Endometrial microvascular endothelial cells (primary cell): Measurements from ENCODE around the gene WDR62. TPM values are rescaled to one million over a fixed set of nuclear protein-coding genes. Genes with fewer than 3 reads are reported as not detected.
"Not testable (repeated sequence)": the region's sequence is repeated elsewhere in the genome, so short reads cannot be mapped to it uniquely, and the experiment has no call there.

ENCODE experiments used
- in situ Hi-C: cut with HindIII; loops from 2 replicates; pipeline ENCODE4 v1.10.0; 2017; ENCODE audit warnings: low sequenced_read_pairs, low pct_unique_long_range_greater_than_20kb; ENCODE audit errors: inconsistent ontology term
- total RNA-seq: library from RNA; depleted of rRNA; stranded (reverse); fragments of >200 nt; gene quantifications from one replicate; pipeline ENCODE4 v1.2.3, GENCODE V29; 2015; ENCODE audit errors: inconsistent ontology term

The WDR62 gene
- total RNA-seq, 1 donor from 2014 or later: 11.5 TPM

DNA sequence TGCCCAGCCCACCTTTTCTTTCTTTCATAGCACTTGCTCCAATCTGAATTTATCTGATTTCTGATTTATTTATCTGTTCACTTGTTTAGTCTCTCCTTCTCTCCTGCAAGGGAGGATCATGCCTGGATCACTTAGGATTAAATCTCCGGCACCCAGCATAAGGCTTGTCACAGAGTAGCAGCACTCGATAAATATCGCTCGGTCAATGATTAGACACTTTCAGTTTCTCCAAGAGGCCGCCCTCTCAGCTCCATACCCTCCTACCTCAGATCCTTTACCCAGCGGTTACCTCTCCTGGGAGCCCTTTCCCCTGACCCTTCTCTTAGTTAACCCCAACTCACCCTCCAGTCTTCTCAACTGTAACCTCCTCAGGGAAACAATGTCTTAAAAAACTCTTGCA is 23.4 kb upstream of the WDR62 start:
- in situ Hi-C loops: no loop called here

DNA sequence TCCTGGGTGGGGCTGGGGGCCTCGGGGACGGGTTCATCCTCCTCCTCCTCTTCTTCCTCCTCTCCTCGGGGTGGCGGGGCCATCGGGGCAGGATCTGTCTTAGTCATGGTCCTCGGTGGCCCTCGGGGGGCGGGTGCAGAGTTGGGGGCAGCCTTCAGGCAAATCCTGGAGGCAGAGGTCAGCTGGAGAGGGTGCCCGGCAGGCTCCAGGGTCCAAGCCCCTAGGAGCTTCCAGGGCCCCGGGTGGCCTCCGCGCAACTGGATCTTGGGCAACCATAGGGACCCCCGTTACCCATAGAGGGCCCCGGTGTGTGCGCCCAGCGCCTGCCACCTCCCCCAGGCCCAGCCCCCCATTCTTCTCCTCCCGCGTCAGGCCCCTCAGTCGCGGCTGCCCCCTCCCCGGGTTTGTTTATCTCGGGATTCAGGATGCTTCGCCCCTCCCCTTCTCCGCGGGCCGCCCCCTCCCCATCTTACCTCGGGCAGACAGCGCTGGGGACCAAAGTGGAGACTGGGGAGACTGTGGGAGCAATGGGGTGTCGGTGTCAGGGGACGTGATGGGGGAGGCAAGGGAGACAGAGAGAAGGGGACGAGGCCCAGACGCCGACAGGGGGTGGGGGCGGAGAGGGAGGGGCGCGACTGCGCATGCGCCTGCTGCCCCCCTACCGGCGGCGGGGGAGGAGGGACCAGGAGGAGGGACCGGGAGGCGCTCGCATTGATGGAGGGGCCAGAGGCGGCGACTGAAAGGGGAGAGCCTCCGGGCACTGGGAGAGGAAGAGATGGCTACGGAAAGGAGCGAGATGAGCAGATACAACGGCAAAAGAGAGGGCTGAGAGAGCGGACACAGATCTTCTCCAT is 22.2 kb upstream of the WDR62 start, which contains the start of gene CLIP3:
TSS of gene CLIP3 (minus strand) at position 623 of the 854 bp plus-strand sequence. CDS start at position 107, 516 bp downstream.
- in situ Hi-C loops: no loop called here

DNA sequence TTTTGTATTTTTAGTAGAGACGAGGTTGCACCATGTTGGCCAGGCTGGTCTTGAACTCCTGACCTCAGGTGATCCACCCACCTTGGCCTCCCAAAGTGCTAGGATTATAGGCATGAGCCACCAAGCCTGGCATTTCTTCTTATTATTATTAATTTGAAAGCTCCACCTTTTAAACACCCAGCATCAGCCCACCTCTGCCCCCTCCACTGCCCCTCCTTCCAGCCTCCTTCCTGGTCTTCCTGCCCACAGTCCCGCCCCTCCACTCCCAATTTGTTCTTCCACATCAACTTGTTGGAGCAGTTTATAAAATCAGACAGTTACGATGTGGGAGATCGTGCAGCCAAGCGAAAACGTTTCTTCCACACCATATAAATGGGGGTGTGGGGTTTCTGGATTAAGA is 14.2 kb upstream of the WDR62 start:
- in situ Hi-C loops: no loop called here

DNA sequence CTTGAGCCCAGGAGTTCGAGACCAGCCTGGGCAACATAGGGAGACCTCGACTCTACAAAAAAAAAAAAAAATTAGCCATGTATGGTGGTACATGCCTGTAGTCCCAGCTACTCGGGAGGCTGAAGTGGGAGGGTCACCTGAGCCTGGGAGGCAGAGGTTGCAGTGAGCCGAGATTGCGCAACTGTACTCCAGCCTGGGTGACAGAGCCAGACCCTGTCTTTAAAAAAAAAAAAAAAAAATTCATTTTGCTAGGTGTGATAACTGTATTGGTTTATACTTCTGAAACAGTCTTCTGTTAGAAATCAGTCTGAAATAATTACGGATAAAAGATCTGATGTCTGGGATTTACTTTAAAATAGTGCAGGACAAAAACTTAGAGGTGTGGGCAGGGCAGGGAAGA is 13.6 kb upstream of the WDR62 start:
- in situ Hi-C loops: not testable (repeated sequence)

DNA sequence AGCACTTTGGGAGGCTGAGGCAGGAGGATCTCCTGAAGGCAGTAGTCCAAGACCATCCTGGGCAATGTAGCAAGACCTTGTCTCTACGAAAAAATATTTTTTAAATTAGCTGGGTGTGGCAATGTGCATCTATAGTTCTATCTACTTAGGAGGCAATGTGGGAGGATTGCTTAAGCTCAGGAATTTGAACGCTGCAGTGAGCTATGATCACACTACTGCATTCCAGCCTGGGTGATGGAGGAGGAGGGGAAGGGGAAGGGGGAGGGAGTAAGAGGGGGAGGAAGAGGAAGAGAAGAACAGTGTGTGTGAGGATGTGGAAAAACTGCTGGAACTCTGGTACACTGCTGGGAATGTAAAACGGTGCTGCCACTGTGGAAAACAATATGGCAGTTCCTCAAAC is 12.9 kb upstream of the WDR62 start:
- in situ Hi-C loops: no loop called here

DNA sequence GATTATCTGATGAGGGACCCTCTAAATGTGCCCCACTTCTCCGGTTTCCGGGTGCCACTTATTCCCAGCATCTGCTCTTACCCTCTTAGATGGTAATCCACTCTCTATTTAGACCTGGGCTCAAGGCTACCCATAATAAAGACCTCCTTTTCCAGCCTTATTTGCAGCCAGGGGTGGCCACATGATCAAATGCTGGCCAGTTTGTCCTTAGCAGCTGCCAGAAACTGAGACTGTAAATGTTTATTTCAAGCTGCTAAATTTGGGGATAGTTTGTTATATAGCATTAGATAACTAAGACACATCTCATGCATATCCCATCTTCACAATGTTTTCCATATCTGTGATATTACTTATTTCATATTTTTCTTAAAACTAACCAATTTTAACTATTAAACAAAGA is 10.7 kb upstream of the WDR62 start:
- in situ Hi-C loops: no loop called here

DNA sequence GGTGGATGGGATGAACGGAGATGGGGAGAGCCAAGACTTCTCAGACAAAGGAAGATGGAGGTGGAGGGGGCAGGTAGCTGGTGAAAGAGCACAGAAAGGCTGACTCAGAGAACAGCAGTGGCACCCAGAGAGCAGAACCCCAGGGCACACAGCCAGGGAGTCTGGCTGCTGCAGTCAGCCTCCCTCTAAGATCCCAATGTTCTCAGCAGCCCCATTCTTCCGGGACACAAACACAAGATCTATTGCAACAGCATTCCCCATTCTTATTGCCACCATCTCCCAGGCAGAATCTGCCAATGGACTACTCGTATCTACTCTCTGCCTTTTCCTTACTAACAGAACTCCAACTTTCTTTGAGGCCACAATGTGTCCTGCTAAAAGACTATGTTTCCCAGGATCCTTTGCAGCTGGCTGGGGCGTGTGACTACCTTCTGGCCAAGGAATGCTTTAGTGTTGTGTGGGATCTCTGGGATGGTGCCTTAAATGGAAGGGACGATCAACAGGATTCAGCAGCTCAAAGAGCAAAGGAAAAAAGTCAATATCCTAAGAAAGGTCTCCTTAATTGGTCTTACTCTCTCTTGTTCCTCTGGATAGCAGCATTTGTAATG is 8.2 kb upstream of the WDR62 start:
- in situ Hi-C loops: no loop called here

DNA sequence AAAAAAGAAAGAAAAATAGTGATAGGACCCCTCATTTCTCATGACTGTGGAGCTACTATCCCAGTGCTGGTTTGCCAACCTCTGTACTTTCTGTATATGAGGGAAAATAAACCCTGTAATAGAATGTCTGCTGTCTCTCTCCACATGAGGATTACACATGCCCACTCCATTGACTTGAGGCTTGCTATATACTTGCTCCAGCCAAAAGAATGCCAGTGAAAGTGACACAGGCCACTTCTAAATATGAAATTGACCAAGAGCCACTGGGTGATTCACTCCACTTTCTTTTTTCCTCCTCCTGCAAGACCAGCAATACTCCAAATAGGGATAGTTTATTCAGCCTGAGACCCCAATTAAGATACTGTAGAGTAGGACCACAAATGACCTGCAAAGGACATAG is 6.9 kb upstream of the WDR62 start:
- in situ Hi-C loops: no loop called here

DNA sequence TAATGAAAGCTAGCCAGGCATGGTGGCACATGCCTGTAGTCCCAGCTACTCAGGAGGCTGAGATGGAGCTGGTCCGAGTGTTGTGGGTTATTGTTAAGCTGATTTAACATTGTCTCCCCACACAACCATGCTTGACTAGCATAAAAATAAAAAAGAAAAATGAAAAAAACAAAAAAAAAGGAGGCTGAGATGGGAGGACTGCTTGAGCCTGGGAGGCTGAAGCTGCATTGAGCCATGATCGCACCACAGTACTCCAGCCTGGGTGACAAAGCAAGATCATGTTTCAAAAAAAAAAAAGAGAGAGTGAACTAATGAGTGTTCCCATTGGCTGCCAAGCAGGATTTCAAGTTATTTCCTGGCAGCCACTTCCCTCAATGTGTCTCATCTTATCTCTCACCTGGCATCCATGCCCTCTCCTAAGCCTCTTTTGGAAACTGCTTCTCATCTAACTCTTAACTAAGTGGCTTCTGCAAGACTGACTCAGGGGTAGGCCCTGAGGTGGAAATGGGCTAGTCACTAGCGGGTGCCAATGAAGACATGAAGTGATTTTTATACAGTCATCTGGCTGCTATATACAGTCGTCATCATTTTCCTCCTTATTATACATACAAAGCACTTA is 5.5 kb upstream of the WDR62 start:
- in situ Hi-C loops: no loop called here

DNA sequence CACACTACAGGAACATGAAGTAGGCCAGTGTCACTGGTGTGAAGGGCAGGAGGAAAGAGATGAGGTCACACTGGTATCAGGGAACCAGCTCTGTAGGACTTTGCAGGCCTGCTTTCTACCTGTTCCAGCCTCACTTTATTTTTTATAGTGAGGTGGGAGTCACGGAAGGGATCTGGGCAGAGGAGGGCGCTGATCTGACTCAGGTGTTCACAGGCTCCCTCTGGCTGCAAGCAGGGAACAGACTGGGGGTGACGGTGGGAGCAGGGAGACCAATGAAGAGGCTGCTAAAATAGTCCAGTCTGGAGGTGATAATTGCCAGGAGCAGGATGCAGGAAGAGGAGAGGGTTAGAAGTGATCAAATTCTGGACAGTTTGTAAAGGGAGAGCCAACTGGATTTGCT is 3.5 kb upstream of the WDR62 start:
- in situ Hi-C loops: no loop called here

DNA sequence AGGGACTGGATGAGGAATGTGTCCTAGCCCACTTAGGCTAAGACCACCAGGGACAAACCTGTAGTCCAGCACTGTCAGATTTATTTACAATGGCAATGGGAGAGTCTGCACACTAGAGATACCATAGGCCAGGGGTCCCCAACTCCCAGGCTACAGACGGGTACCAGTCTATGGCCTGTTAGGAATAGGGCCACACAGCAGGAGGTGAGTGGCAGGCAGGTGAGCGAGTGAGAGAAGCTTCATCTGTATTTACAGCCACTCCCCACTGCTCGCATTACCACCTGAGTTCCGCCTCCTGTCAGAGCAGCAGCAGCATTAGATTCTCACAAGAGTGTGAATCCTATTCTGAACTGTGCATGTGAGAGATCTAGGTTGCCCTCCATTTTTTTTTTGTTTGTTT is 3.1 kb upstream of the WDR62 start:
- in situ Hi-C loops: no loop called here

DNA sequence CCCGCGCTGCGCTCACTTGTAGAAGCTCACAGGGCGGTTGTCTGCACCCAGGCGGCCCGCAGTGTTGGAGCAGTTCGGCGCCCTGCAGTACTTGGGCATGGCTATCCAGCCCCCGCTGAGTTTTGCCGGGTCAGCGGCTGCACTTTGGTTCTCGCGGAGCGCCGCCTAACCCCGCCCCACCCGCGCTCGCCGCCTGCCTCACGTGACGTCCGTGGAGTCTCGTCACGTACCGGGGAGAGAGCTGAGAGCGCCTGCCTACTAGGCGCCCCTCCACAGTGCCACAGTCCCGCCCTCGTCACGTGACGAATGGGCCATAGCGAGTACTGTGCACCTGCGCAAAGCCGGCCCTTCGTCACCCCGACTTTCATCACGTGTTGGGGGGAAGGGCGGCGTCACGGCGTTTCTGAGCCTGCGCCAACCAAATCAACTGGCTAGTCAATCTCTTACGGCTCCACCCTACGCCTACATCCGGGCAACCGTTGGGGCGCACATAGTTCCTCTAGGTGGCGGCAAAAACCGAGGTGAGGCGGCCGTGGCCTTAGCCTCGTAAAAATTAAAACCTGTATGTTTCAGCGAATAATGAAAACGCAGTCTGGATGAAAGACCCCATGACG is 471 bp upstream of the WDR62 start, which contains the start of gene THAP8:
TSS of gene THAP8 (minus strand) at position 167 of the 614 bp plus-strand sequence. CDS start at position 99, 68 bp downstream.
- in situ Hi-C loops: no loop called here

DNA sequence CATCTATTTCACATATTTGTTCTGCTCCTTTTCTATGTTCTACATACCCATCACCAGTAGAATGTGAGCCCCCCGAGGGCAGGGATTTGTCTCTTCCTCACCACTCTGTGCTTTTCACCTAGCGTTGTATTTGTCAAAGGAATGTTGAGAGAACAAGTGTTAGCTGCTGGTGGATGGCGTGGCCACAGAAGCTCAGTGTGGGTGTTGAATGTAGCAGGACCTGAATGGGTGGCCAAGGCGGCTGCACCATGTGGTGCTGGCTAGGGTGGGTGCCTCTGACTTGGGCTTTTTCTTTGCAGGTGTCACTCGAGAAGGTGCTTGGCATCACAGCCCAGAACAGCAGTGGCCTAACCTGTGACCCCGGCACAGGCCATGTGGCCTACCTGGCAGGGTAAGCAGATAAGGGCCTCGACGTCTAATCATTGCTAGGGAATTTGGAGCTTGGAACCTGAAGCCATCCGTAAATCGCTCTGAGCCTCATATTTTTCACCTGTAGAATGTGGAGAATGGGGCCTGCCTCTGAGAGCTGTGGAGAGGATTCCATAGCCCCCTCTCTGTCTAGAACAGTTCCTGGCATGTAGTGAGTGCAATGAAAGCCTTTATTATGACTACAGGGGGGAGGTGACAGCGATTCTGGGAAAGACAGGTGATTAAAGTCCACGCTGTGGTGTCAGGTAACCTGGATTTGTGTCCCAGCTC is 3.9 kb downstream of the WDR62 start:
- in situ Hi-C loops: no loop called here

DNA sequence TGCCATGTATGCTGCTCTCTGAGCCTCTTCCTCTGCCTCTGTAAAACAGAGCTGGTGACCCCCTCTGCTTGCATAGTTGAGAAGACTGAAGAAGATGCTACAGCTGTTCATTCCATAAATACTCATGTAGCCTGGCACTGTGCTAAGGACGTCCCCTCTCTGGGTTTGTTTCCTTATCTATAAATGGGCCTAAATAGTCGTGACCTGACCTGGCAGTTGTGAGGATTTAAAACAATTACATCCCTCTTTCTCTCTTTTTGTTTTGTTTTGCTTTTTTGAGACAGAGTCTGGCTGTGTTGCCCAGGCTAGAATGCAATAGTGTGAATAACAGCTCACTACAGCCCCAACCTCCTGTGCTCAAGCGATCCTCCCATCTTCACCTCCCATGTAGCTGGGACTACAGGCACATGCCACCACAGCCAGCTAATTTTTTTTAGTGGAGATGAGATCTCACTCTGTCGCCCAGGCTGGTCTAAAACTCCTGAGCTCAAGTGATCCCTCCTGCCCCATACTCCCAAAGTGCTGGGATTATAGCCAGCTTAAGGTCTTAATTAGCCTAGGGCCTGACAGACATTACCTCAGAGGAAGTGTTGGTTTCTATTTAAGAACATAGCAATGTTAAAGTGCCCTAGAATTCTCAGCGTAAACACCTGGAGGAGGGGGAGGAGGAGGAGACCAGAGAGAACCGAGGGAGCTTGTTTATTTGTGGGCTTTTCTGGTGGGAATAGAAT is 4.6 kb downstream of the WDR62 start:
- in situ Hi-C loops: no loop called here

DNA sequence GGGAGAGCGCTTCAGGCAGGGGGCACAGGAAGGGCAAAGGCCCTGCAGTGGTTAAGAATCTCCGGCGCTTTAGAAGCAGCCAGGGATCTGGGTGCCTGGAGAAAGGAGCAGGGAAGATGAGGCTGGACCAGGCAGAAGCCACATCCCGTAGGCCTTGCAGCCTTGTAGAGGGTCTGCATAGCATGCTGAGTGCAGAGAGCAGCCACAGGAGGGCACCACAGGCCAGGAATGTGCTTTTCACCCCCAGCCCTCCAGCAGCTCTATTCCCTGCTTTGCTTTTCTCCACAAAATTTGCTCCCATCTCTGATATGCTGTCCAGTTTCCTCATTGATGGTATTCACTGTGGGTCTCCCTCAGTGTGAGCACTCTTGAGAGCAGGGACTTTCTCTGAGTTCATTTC is 5.7 kb downstream of the WDR62 start:
- in situ Hi-C loops: no loop called here

DNA sequence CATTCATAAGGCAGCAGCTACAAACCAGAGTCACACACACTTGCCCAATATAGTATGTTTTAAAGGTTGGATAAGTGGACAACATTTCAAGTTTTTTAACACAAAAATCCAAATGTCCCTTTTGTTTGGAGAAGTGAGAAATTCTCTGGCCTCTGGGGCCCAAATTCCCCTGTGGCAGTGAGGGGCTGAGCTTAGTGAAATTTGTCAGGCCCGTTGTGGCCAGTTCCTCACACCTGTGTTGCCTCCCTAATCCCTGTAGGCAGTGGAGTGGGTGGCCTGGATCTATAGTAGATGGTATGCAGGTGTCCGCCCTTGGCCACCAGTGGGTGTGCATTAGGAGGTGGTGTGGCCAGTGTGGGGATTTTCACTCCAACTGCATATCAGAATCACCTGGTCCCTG is 6.7 kb downstream of the WDR62 start:
- in situ Hi-C loops: no loop called here

DNA sequence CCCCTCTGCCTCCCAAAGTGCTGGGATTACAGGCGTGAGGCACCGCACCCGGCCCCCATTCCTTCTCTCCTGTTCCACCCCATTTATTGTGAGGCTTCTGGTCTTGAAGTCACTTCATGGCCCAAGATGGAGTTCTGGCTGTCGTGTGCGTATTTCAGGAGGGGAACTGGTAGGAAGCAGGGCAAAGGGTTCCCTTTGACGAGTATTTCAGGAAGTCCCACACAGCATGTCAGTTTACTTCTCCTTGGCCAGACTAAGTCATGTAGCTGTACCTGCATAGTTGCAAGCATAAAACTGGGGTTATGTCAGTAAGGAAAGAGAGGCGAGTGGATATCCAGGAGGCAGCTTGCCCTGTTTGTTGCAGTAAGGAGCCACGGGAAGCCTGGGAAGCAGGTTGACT is 10.1 kb downstream of the WDR62 start:
- in situ Hi-C loops: no loop called here

DNA sequence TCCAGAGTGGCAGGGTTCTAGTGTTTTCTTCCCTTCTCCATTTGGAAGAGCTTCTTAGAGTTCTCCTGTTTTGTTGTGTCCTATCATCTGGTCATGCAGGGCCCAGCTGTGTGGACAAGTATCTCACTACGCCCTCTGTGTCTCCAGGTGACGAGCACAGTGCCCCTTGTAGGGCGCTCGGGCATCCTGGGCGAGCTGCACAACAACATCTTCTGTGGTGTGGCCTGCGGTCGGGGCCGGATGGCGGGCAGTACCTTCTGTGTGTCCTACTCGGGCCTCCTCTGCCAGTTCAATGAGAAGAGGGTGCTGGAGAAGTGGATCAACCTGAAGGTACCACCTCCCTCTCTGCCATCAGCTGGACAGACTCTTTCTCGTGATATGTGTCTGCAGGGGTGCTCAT is 13.0 kb downstream of the WDR62 start:
- in situ Hi-C loops: no loop called here
